ENCODE data around the gene PDE4D.
"Not testable (repeated sequence)": the region's sequence is repeated elsewhere in the genome, so short reads cannot be mapped to it uniquely, and the experiment has no call there.

Gene PDE4D

GRCh38 chr5:59575648-59576445 lies 317.7 kb downstream of the PDE4D start:
- no peak for DNase-seq

GRCh38 chr5:59573509-59573908 lies 320.0 kb downstream of the PDE4D start:
- not testable (repeated sequence) for DNase-seq

- no peak for DNase-seq
These were observed 322.5 kb downstream of the PDE4D start for GRCh38 chr5:59571067-59571466.

GRCh38 chr5:59569608-59570334 lies 323.8 kb downstream of the PDE4D start:
- no peak for DNase-seq

DNA sequence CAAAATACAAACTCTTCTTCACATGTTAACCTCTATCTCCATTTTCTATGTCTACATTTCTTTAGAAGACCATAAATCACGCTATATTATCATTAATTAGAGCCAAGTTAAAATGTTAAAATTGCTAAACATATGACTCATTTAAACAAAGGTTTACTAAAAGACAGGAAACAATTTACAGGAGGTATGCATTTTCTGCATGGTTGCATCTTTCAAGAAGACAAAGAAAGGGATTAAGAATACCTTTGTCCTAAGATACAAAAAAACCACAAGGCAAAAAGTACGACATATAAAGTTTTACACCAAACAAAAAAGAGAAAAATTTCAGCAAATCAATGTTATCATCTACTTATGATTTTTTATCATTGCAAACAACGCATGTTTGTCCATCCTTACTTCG lies 324.4 kb downstream of the PDE4D start:
- no peak for DNase-seq

DNA sequence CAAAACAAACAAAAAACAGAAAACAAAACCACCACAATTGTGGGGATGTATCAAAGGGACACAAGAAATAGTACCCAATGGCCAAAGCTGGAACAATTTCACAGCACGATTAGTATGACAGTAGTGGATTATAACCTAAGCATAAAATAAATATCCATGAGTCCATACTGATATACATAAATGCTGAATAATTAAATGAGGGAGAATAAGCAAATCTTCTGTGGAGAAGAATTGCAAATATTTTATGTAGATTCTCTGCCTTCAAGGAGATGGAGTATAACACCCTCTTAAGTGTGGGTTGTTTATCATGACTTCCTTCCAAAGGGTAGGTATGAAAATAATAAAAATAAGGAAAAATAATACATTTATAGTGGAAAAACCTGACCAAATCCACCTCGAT lies 325.4 kb downstream of the PDE4D start:
- no peak for DNase-seq

DNA sequence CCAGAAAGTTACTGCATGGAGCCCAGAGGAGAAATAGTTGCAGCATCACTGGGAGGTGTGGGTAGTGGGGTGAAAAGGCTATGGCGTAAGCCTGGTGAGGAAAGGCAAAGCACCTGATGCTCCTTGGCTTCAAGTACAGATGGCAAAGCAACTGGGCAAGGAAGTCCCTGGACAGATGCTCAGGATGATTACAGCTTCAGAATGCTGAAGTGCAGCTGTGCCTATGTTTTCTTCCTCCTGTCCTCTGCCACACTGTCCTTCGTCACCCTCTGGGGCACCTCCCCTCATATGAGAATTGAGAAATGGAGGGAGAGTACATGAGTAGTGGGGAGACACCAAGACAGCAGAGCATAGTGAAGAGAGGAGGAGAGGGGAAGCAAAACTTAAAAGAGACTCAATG lies 328.0 kb downstream of the PDE4D start:
- DNase-seq: no peak

- DNase-seq: no peak
These were observed 328.6 kb downstream of the PDE4D start for GRCh38 chr5:59564895-59565294.

GRCh38 chr5:59562756-59563389 lies 330.7 kb downstream of the PDE4D start:
- no peak for DNase-seq

GRCh38 chr5:59560553-59560952 lies 333.0 kb downstream of the PDE4D start:
- no peak for DNase-seq

GRCh38 chr5:59559847-59560246 lies 333.7 kb downstream of the PDE4D start:
- no peak for DNase-seq

- no peak for DNase-seq
These were observed 334.2 kb downstream of the PDE4D start for GRCh38 chr5:59559323-59559722.

DNA sequence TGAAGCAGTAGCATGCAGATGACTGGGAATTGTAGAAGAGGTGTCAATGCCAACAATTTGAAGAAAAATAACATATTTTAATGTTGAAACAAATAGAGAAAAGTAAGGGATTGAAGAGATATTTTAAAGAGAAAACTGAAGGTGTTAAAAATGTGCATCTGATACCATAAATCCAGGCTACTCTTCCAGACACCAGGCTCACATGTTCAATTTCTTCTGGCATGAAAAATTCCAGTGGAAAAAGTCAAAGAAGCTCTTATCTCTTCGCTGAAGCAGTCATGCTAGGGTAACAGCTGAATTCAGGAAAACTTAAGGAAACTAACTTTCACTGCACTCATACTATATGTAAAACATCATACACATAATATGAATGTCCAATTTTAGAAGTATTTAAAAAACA lies 335.0 kb downstream of the PDE4D start:
- DNase-seq: no peak

GRCh38 chr5:59557572-59557971 lies 336.0 kb downstream of the PDE4D start:
- DNase-seq: no peak

DNA sequence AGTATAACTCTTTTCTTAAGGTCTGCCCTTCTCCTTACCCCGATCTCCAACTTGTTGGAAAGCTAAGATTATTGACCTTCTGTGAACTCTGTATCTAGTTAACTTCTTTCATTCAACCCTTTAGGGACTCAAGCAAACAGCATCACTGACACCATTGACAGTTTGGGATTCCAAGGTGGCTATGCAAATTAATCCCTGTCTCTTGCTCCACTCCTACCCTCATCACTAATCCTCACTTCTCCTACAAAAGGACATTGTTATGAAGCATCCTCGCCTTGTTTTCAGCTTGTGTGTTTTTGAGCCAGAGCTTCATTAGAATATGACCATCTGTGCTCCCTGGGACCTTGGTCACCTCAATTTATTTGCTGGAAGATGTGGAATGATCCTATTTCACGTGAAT lies 337.9 kb downstream of the PDE4D start:
- DNase-seq: no peak

DNA sequence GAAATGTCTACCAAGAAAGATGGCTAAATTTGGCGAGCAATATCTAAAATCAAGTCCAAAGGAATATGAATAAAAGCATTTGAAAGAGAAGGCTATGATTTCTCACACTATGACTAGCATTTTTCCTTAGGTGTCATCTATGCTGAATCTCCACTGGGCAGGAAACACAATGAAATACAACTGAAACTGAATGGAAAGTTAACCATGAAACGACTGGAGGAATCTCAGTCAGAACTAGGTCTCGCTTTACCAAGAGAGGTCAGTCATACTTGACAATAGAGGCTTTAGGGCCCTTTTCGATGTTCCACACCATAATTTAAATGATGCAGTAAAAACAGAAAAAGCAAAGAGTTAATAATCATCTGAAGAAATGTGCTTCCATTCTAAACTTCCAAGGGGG lies 339.0 kb downstream of the PDE4D start:
- DNase-seq: no peak

DNA sequence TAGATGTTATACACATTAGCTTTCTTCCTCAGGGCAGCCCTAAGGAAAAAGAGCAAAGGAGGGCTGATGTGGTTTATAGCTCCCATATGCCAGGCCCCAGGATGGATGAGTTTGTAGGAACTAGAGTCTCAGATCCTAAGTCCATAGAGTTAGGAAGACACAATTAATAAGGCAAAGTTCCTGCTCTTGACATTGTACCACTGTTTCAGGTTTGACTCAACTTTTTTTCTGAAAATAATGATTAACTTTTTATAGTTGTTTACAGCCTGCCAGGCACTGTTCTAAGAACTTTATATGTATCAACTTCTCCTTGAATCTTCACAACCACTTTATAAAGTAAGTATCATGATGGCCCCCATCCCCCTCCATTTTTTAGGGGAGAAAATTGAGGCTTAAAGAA lies 339.5 kb downstream of the PDE4D start:
- DNase-seq: no peak

DNA sequence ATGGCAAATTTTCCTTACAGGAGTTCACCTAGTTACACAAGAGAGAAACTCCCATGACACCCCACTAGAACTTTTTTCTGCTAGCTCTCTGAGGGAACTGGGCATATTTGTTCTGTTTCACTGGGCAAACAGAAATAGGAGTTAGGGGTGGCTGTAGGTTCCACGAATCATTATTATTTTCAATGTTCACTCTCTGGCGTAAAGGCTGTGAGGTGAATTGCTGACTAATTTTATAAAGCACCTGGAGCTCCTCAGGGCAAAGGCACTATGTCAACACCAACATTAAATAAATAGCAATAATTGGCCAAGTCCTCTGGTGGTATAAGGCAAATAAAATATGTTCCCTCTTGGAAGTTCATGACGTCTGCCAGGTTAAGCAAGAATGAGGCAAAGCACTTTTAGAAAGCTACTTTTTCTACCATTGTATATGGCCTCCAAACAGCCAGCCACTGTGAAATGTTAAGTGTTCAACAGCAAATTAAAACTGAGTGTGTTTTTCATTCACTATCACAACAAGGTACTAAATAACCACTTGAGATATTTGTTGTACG lies 344.6 kb downstream of the PDE4D start:
- DNase-seq: peak; percentile 87

DNA sequence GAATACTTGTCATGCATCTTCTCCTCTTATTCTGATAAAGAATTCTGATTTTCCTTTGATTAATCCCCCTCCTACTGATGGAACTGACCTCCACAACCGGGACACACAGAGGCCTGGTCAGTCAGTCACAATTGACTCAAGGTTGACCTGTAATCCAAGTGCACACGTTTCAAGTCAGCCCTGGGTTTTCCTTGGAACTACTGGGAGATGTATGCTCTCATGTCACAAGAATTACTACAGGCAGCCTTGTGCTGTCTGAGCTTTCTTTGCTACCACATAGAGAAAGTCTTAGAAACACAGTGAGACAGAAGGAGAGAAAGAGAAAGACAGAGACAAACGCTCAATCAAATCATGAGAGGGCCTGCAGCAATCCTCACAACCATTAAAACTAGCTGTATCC lies 345.8 kb downstream of the PDE4D start:
- no peak for DNase-seq

DNA sequence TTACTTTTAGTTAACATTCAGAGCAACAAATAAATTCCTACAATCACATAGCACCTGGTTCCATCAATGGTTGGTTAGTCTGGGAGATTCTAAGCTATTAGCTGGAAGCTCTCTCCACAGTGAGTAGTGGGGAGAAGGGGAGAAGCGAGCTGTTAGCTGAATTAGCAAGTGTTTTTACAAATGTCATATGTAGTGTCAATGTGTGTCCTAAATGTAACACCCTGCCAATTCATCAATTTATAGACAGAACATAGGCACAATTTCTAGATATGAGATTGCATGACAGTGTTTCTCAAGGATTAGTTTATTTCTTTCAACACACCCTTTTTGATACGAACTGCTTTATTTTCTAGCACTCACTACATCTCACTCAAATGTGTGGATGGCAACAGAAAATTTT lies 349.0 kb downstream of the PDE4D start:
- no peak for DNase-seq

GRCh38 chr5:59543821-59544442 lies 349.6 kb downstream of the PDE4D start:
- no peak for DNase-seq

GRCh38 chr5:59542851-59543820 lies 350.4 kb downstream of the PDE4D start:
- DNase-seq: peak; percentile 42

All from NCI-H2081 treated with DMSO at 0.1 percent for 48 hours (cell line).